Caco-2 (cell line): ENCODE results near the gene XPR1. TPM values are rescaled to one million over a fixed set of nuclear protein-coding genes. Genes with fewer than 3 reads are reported as not detected.

Source experiments
- BruUV-seq: library from RNA; stranded (reverse); fragments of 400-500 nt; replicated peaks from 2 replicates; lab custom pipeline; 2021; lab: Mats Ljungman, UMichigan
- CTCF ChIA-PET: fragments of 300-600 bp; sonication (Branson Sonifier 250); formaldehyde crosslinking; loops from one replicate; lab custom pipeline; 2022; ENCODE audit warnings: antibody characterized with exemption; lab: Charles Lee
- POLR2A ChIA-PET: fragments of 300-600 bp; sonication (Branson Sonifier 250); formaldehyde crosslinking; loops from one replicate; lab custom pipeline; 2022; ENCODE audit warnings: antibody characterized with exemption; lab: Charles Lee
- DNase-seq, 2 experiments: peaks; one replicate each; pipeline versions ENCODE4 v3.0.0 to v3.0.0-alpha.2; 2020 to 2022
- H3K27me3 ChIP-seq: replicated peaks from 2 replicates; pipeline ENCODE4 v1.6.0; 2011; ENCODE audit warnings: low read length; ENCODE audit not compliant: control insufficient read depth, insufficient read depth
- H3K36me3 ChIP-seq: 2 replicates; pipeline ENCODE4 v1.5.1; 2011; ENCODE audit warnings: low read length; ENCODE audit not compliant: control insufficient read depth, insufficient read depth
- H3K4me1 ChIP-seq: fragments of 250-450 bp; sonication (Bioruptor Pico); 2 replicates; pipeline ENCODE4 v1.5.1; 2020; ENCODE audit warnings: mild to moderate bottlenecking
- H3K4me3 ChIP-seq: 2 replicates; pipeline ENCODE4 v1.5.1; 2011; ENCODE audit warnings: low read depth, mild to moderate bottlenecking, control low read depth, low read length
- H3K9me3 ChIP-seq: fragments of 250-450 bp; sonication (Bioruptor Pico); 2 replicates; pipeline ENCODE4 v1.5.1; 2020; ENCODE audit warnings: mild to moderate bottlenecking, moderate library complexity
- H3K27ac Mint-ChIP-seq: one replicate; pipeline ENCODE4 v1.8.0; 2022; ENCODE audit warnings: mixed read lengths; ENCODE audit not compliant: unreplicated experiment
- H3K27me3 Mint-ChIP-seq: one replicate; pipeline ENCODE4 v1.8.0; 2022; ENCODE audit warnings: mixed read lengths; ENCODE audit not compliant: insufficient read depth, unreplicated experiment
- H3K36me3 Mint-ChIP-seq: one replicate; pipeline ENCODE4 v1.8.0; 2022; ENCODE audit warnings: mild to moderate bottlenecking, mixed read lengths; ENCODE audit not compliant: insufficient read depth, unreplicated experiment
- H3K4me1 Mint-ChIP-seq: one replicate; pipeline ENCODE4 v1.8.0; 2022; ENCODE audit warnings: low read depth, mixed read lengths; ENCODE audit not compliant: unreplicated experiment
- H3K4me3 Mint-ChIP-seq: one replicate; pipeline ENCODE4 v1.8.0; 2022; ENCODE audit warnings: mild to moderate bottlenecking, moderate library complexity, mixed read lengths; ENCODE audit not compliant: unreplicated experiment
- H3K9me3 Mint-ChIP-seq: one replicate; pipeline ENCODE4 v1.8.0; 2022; ENCODE audit warnings: mixed read lengths; ENCODE audit not compliant: unreplicated experiment
- CTCF ChIP-seq, 2 experiments: fragments of 200-600 bp in 1 of 2; IDR thresholded peaks; 1 replicate in 1 of 2; 2 replicates in 1 of 2; pipeline versions ENCODE4 v1.5.1 to v1.8.0; 2011 to 2022; ENCODE audit warnings: antibody characterized with exemption in 1 of 2, control low read depth in 1 of 2, inconsistent platforms in 1 of 2, low read depth in 1 of 2, low read length in 1 of 2, mild to moderate bottlenecking in 1 of 2, moderate library complexity in 1 of 2; ENCODE audit not compliant: insufficient read depth in 1 of 2, severe bottlenecking in 1 of 2, unreplicated experiment in 1 of 2
- intact Hi-C: fragments of 100-400 bp; cut with micrococcal nuclease; formaldehyde crosslinking; loops from one replicate; pipeline ENCODE4 v1.10.0; 2022; ENCODE audit not compliant: unreplicated experiment
- total RNA-seq: library from RNA; stranded (reverse); gene quantifications from 2 replicates; pipeline ENCODE4 v1.2.3, GENCODE V29; 2022

The XPR1 gene
- total RNA-seq, 1 experiment from 2014 or later: 34.4 TPM

GRCh38 chr1:180586671-180587155 is 45.1 kb upstream of the XPR1 start:
- Histone ChIP-seq H3K4me1 (peaks cover 19% of the 10 kb centered on the region; the same call in 1 of the 2 replicates), H3K4me3 (no peak overlapping the region), H3K27me3 (no peaks in the 10 kb centered on the region), H3K9me3 (no peaks in the 10 kb centered on the region), H3K36me3 (no peaks in the 10 kb centered on the region)
- BruUV-seq: no TSS peak
- H3K9me3 Mint-ChIP-seq: peaks cover 6% of the 10 kb centered on the region
- H3K27me3 Mint-ChIP-seq: no peaks in the 10 kb centered on the region
- no peaks in the 10 kb centered on the region for H3K36me3 Mint-ChIP-seq
- peak overlapping the region; percentile 71 for H3K27ac Mint-ChIP-seq
- H3K4me3 Mint-ChIP-seq: no peak overlapping the region
- ChIA-PET CTCF (no interaction called here), POLR2A (no interaction called here)
- DNase-seq: peak; percentile 43 to 47
- no peak for TF ChIP-seq CTCF (IDR thresholded peaks at IDR 0.05; ENCODE audit: insufficient read depth in 1 of 2, low read depth in 1 of 2, low read length in 1 of 2, severe bottlenecking in 1 of 2, unreplicated experiment in 1 of 2)
- intact Hi-C loops: no loop called here
- H3K4me1 Mint-ChIP-seq: peaks cover 24% of the 10 kb centered on the region

- Mint-ChIP-seq H3K36me3 (no peaks in the 10 kb centered on the region), H3K27ac (no peak overlapping the region), H3K4me3 (no peak overlapping the region), H3K27me3 (no peaks in the 10 kb centered on the region), H3K9me3 (peaks cover 6% of the 10 kb centered on the region), H3K4me1 (peaks cover 24% of the 10 kb centered on the region)
- ChIA-PET POLR2A (no interaction called here), CTCF (no interaction called here)
- DNase-seq: no peak
- no TSS peak for BruUV-seq
- TF ChIP-seq CTCF (IDR thresholded peaks at IDR 0.05; ENCODE audit: insufficient read depth in 1 of 2, low read depth in 1 of 2, low read length in 1 of 2, severe bottlenecking in 1 of 2, unreplicated experiment in 1 of 2): no peak
- Histone ChIP-seq H3K9me3 (no peaks in the 10 kb centered on the region), H3K27me3 (no peaks in the 10 kb centered on the region), H3K36me3 (no peaks in the 10 kb centered on the region), H3K4me1 (peaks cover 19% of the 10 kb centered on the region; the same call in 1 of the 2 replicates), H3K4me3 (no peak overlapping the region)
- intact Hi-C loops: no loop called here
Measured at GRCh38 chr1:180588121-180588520, 43.7 kb upstream of the XPR1 start.

GRCh38 chr1:180590889-180591288 is 40.9 kb upstream of the XPR1 start:
- no peaks in the 10 kb centered on the region for H3K27me3 ChIP-seq
- intact Hi-C loops: no loop called here
- Mint-ChIP-seq H3K4me1 (peaks cover 18% of the 10 kb centered on the region), H3K36me3 (no peaks in the 10 kb centered on the region), H3K27ac (no peak overlapping the region), H3K9me3 (peaks cover 6% of the 10 kb centered on the region), H3K27me3 (no peaks in the 10 kb centered on the region), H3K4me3 (no peak overlapping the region)
- BruUV-seq: no TSS peak
- ChIA-PET POLR2A (no interaction called here), CTCF (interaction anchor here (0.6 kb wide), 1 partner anchor 514 kb away, joined by 4 read pairs; no protein-coding TSS in a partner anchor)
- H3K4me3 ChIP-seq: no peak overlapping the region
- peaks cover 9% of the 10 kb centered on the region; the same call in 1 of the 2 replicates for H3K4me1 ChIP-seq
- DNase-seq: no peak
- no peaks in the 10 kb centered on the region for H3K36me3 ChIP-seq
- no peak for TF ChIP-seq CTCF (IDR thresholded peaks at IDR 0.05; ENCODE audit: insufficient read depth in 1 of 2, low read depth in 1 of 2, low read length in 1 of 2, severe bottlenecking in 1 of 2, unreplicated experiment in 1 of 2)
- no peaks in the 10 kb centered on the region for H3K9me3 ChIP-seq
